ENCODE data around the gene NIPSNAP3A. TPM values are rescaled to one million over a fixed set of nuclear protein-coding genes. Genes with fewer than 3 reads are reported as not detected.

The NIPSNAP3A gene
- total RNA-seq, 2 experiments from 2014 or later, result 11.2 to 11.3 TPM

DNA sequence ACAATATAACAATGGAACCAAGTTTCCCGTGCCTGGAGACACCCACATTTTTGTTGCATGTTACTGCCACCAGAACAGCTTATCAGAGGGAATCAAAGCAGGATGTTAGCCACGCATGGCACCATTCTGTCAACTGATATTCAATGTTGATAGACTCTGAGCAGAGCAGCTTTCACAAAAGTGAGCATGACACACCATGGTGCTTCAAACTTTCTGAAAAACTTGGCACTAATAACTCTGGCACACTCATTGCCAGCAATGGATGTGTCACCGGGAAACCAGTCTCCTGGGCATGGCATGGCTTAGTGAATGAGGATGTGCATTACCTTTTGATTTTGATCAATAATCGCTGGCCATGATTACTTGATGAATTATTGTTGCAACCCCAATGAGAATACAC lies 36.1 kb downstream of the NIPSNAP3A start:
- H3K4me1 Mint-ChIP-seq, result no peaks in the 10 kb centered on the region
- no peak overlapping the region for H3K4me3 Mint-ChIP-seq
- H3K27me3 Mint-ChIP-seq, result no peaks in the 10 kb centered on the region
- no peak overlapping the region for H3K27ac Mint-ChIP-seq
- H3K9me3 Mint-ChIP-seq, result no peaks in the 10 kb centered on the region
- no peak for DNase-seq
- no peaks in the 10 kb centered on the region for H3K36me3 Mint-ChIP-seq

GRCh38 chr9:104784098-104784497 lies 36.6 kb downstream of the NIPSNAP3A start:
- H3K4me3 Mint-ChIP-seq, result no peak overlapping the region
- H3K27ac Mint-ChIP-seq, result no peak overlapping the region
- no peaks in the 10 kb centered on the region for H3K36me3 Mint-ChIP-seq
- H3K27me3 Mint-ChIP-seq, result no peaks in the 10 kb centered on the region
- H3K9me3 Mint-ChIP-seq, result no peaks in the 10 kb centered on the region
- no peaks in the 10 kb centered on the region for H3K4me1 Mint-ChIP-seq
- no peak for DNase-seq

DNA sequence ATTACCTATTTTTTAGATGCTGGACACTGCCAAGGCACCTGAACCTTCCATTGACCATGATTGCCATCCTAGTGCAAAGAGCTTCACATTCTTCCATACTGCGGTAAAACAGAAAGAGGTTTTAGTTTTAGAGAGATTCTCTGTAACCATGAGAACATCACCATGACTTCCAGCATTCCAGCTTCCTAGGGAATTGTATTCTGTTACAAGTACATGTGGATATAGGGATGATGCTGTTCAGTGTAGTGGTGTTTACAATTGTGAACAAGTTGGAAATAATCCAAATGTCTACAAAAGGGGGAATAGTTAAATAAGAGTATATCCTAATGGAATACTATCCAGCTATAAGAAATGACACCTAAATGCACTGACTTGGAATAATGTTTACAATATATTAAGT lies 38.8 kb downstream of the NIPSNAP3A start:
- Mint-ChIP-seq H3K27me3 (no peaks in the 10 kb centered on the region), H3K36me3 (no peaks in the 10 kb centered on the region), H3K4me1 (no peaks in the 10 kb centered on the region), H3K9me3 (no peaks in the 10 kb centered on the region), H3K4me3 (no peak overlapping the region), H3K27ac (no peak overlapping the region)
- no peak for DNase-seq

- H3K4me3 Mint-ChIP-seq, result no peak overlapping the region
- DNase-seq, result no peak
- no peaks in the 10 kb centered on the region for H3K27me3 Mint-ChIP-seq
- no peaks in the 10 kb centered on the region for H3K36me3 Mint-ChIP-seq
- H3K27ac Mint-ChIP-seq, result no peak overlapping the region
- H3K4me1 Mint-ChIP-seq, result no peaks in the 10 kb centered on the region
- H3K9me3 Mint-ChIP-seq, result no peaks in the 10 kb centered on the region
Measured at GRCh38 chr9:104787306-104788015, 40.0 kb downstream of the NIPSNAP3A start.

DNA sequence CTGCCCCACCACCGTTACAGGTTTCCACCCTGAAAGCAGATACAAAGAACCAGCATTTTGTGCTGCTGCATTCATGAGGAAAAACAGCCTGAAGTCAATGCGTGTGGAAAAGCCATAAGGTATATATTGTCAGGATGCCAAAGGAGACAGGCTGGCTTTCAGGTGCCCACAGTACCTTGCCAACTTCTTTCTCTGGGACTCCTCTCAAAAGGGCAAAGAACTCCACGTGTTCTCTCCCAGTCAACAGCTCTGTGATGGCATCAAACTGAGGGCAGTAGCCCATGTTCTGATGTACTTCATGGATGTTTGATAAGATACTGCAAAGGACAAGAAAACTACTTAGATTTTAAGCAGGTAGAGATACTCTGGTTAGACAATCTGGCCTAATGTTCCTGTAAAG lies 40.8 kb downstream of the NIPSNAP3A start:
- Mint-ChIP-seq H3K4me1 (no peaks in the 10 kb centered on the region), H3K4me3 (no peak overlapping the region), H3K9me3 (no peaks in the 10 kb centered on the region), H3K36me3 (no peaks in the 10 kb centered on the region), H3K27ac (no peak overlapping the region), H3K27me3 (no peaks in the 10 kb centered on the region)
- no peak for DNase-seq

- no peaks in the 10 kb centered on the region for H3K9me3 Mint-ChIP-seq
- no peak for DNase-seq
- H3K36me3 Mint-ChIP-seq, result no peaks in the 10 kb centered on the region
- H3K4me1 Mint-ChIP-seq, result no peaks in the 10 kb centered on the region
- H3K27me3 Mint-ChIP-seq, result no peaks in the 10 kb centered on the region
- no peak overlapping the region for H3K4me3 Mint-ChIP-seq
- no peak overlapping the region for H3K27ac Mint-ChIP-seq
Measured at GRCh38 chr9:104794070-104794469, 46.6 kb downstream of the NIPSNAP3A start.

DNA sequence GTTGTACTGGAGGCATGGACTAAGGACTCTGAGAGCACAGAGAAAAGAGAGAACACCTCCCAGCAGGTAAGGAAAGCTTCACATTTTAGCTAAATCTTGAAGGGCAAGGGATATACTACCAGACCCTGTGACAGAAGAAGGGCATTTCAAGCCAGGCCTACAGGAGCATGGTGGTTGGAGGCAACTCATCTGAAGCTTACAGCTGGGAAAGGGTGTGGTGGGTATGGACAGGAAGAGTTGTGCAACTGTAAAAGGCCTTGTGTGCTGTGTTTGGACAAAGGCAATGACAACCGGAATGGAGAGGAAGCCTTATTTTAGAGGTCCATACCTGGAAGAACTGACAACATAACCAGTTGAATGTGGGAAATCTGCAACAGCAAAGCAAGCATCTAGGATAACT lies 47.6 kb downstream of the NIPSNAP3A start:
- Mint-ChIP-seq H3K36me3 (no peaks in the 10 kb centered on the region), H3K4me1 (no peaks in the 10 kb centered on the region), H3K9me3 (no peaks in the 10 kb centered on the region), H3K27me3 (no peaks in the 10 kb centered on the region), H3K4me3 (no peak overlapping the region), H3K27ac (no peak overlapping the region)
- no peak for DNase-seq

DNA sequence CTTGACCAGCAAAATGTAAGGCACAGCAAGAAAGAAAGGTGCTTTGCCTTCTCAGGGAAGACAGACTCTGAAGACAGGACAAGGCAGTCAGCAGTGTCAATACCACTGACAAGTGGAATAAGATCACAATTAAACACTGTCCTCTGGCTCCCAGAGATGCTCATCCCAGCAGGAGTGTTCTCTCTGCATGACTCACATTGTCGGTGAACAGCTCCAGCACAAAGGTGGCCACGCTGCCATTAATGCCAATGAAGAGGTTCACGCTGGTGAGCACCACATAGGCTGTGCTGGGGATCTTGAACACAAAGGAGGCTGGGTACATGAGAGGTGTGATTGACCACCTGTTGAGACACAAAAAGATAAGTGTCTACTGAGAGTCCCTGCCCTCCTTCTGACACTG lies 48.4 kb downstream of the NIPSNAP3A start:
- Mint-ChIP-seq H3K27ac (no peak overlapping the region), H3K36me3 (no peaks in the 10 kb centered on the region), H3K4me3 (no peak overlapping the region), H3K27me3 (no peaks in the 10 kb centered on the region), H3K4me1 (no peaks in the 10 kb centered on the region), H3K9me3 (no peaks in the 10 kb centered on the region)
- no peak for DNase-seq

DNA sequence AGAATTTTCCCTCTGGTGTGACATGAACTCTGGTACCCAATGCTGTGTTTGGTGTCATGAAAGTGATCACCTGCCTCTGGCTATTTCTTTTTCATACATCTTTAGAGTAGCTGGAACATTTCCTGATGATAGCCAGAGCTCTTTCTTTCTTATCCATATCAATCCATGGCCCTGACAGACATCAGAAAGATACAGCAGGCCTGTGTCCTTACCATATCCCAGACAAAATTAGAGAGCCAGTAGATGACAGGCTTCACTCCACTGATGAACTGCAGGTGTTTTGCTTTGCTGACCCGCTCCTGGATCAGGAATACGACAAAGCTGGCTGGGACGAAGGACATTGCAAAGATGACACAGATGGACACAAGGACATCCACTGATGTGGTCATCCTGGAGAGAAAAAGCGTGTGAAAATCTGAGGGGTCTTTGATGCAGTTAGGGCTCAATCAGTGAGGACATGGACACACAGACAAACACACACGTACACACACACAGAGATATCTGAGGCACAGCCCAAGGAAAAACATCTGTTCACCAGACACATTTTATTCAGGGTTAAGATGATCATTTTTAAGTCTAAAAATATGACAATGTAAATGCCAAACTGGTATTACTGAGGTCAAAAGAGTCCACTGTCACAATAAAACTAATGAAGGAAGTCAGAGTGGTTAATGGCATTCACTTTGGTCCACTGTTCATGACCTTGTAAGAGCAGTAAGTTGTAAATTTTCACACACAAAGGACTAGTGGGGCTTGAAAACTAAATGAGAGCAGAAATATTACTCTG lies 50.9 kb downstream of the NIPSNAP3A start:
- Mint-ChIP-seq H3K4me3 (no peak overlapping the region), H3K36me3 (no peaks in the 10 kb centered on the region), H3K4me1 (no peaks in the 10 kb centered on the region), H3K27me3 (no peaks in the 10 kb centered on the region), H3K9me3 (no peaks in the 10 kb centered on the region), H3K27ac (no peak overlapping the region)
- no peak for DNase-seq

GRCh38 chr9:104800068-104800785 lies 52.7 kb downstream of the NIPSNAP3A start:
- no peak overlapping the region for H3K27ac Mint-ChIP-seq
- DNase-seq, result no peak
- no peaks in the 10 kb centered on the region for H3K4me1 Mint-ChIP-seq
- H3K9me3 Mint-ChIP-seq, result no peaks in the 10 kb centered on the region
- no peaks in the 10 kb centered on the region for H3K27me3 Mint-ChIP-seq
- no peaks in the 10 kb centered on the region for H3K36me3 Mint-ChIP-seq
- H3K4me3 Mint-ChIP-seq, result no peak overlapping the region

- no peak for DNase-seq
- Mint-ChIP-seq H3K4me3 (no peak overlapping the region), H3K36me3 (no peaks in the 10 kb centered on the region), H3K4me1 (no peaks in the 10 kb centered on the region), H3K9me3 (no peaks in the 10 kb centered on the region), H3K27me3 (no peaks in the 10 kb centered on the region), H3K27ac (no peak overlapping the region)
Measured at GRCh38 chr9:104802110-104802509, 54.6 kb downstream of the NIPSNAP3A start.

DNA sequence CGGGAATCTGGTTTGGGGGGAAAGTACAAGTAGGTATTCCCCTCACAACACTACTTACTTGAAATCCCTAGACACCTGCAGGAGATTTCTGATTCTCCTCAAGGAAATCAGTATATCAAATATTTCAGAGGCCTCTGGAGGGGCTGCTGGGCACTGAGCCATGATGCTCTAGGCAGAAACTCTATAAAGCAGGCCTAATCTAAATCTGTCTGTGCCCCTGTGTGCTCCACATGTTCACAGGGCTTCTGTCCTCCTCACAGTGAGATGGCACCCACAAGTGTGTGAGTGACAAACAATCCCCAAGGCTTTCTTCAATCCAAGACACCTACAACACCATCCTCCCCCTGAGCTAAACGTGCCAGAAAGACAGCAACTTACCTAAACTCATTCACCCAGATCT lies 55.4 kb downstream of the NIPSNAP3A start:
- DNase-seq, result no peak
- H3K36me3 Mint-ChIP-seq, result no peaks in the 10 kb centered on the region
- H3K27ac Mint-ChIP-seq, result no peak overlapping the region
- H3K9me3 Mint-ChIP-seq, result no peaks in the 10 kb centered on the region
- no peaks in the 10 kb centered on the region for H3K4me1 Mint-ChIP-seq
- no peak overlapping the region for H3K4me3 Mint-ChIP-seq
- no peaks in the 10 kb centered on the region for H3K27me3 Mint-ChIP-seq

DNA sequence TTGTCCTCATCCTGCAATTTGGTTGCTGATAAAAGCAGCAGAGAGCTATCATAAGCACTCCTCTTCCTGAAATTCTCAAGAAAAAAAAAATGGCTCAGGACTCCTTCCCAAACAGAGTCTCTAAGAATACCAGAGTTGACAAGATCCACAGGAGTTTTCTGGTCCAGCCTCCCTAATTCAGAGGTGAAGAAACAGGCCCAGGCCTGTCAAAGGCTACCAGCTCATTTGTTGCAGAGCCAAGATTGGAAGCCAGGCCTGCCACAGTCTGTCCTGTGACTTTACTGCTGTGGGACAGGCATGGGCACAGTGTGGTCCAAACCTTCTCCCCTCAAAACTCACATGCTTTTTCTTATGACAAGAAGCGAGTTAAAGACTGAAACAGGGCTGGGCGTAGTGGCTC lies 58.0 kb downstream of the NIPSNAP3A start:
- DNase-seq, result no peak
- Mint-ChIP-seq H3K4me1 (no peaks in the 10 kb centered on the region), H3K27me3 (no peaks in the 10 kb centered on the region), H3K4me3 (no peak overlapping the region), H3K27ac (no peak overlapping the region), H3K36me3 (no peaks in the 10 kb centered on the region), H3K9me3 (no peaks in the 10 kb centered on the region)

- no peaks in the 10 kb centered on the region for H3K27me3 Mint-ChIP-seq
- H3K36me3 Mint-ChIP-seq, result no peaks in the 10 kb centered on the region
- H3K4me3 Mint-ChIP-seq, result no peak overlapping the region
- H3K4me1 Mint-ChIP-seq, result no peaks in the 10 kb centered on the region
- H3K27ac Mint-ChIP-seq, result no peak overlapping the region
- H3K9me3 Mint-ChIP-seq, result no peaks in the 10 kb centered on the region
- no peak for DNase-seq
Measured at GRCh38 chr9:104808035-104808614, 60.6 kb downstream of the NIPSNAP3A start.

All from activated naive CD8-positive, alpha-beta T cell treated with anti-CD3 and anti-CD28 coated beads for 36 hours (primary cell).